DOHH2 (cell line): Measurements from ENCODE around the gene FAAP20.

Experiments used
- H3F3A ChIP-seq: fragments of 200-600 bp; sonication (generic), shearing (Covaris generic); 2 replicates; pipeline ENCODE4 v1.6.0; 2016; ENCODE audit warnings: antibody characterized with exemption, mild to moderate bottlenecking; ENCODE audit not compliant: control insufficient read depth, insufficient read depth
- H3K27ac ChIP-seq: fragments of 200-600 bp; sonication (generic); 2 replicates; pipeline ENCODE4 v1.5.1; 2014; ENCODE audit warnings: low read depth, mild to moderate bottlenecking, low read length, moderate library complexity
- H3K27me3 ChIP-seq: fragments of 200-600 bp; sonication (generic); 2 replicates; pipeline ENCODE4 v1.6.1; 2014; ENCODE audit warnings: mild to moderate bottlenecking, low read length, mixed read lengths; ENCODE audit not compliant: control insufficient read depth
- H3K36me3 ChIP-seq: fragments of 200-600 bp; sonication (generic); 2 replicates; pipeline ENCODE4 v1.6.1; 2014; ENCODE audit warnings: mild to moderate bottlenecking, low read length, moderate library complexity, mixed read lengths; ENCODE audit not compliant: control insufficient read depth
- H3K4me1 ChIP-seq: fragments of 200-600 bp; sonication (generic); 2 replicates; pipeline ENCODE4 v1.6.1; 2014; ENCODE audit warnings: mild to moderate bottlenecking, low read length, mixed read lengths; ENCODE audit not compliant: control insufficient read depth
- H3K4me2 ChIP-seq: fragments of 200-600 bp; sonication (generic); 2 replicates; pipeline ENCODE4 v1.6.0; 2014; ENCODE audit warnings: mild to moderate bottlenecking, low read length, moderate library complexity
- H3K4me3 ChIP-seq: fragments of 200-600 bp; sonication (generic); 2 replicates; pipeline ENCODE4 v1.5.1; 2014; ENCODE audit warnings: mild to moderate bottlenecking, low read length, mixed read lengths
- H3K79me2 ChIP-seq: fragments of 200-600 bp; sonication (generic); 2 replicates; pipeline ENCODE4 v1.6.1; 2014; ENCODE audit warnings: mild to moderate bottlenecking, low read length, mixed read lengths; ENCODE audit not compliant: control insufficient read depth
- H3K9me2 ChIP-seq: fragments of 200-600 bp; sonication (generic); replicated peaks from 2 replicates; pipeline ENCODE4 v1.6.1; 2014; ENCODE audit warnings: mild to moderate bottlenecking, low read length, mixed read lengths; ENCODE audit not compliant: control insufficient read depth
- H3K9me3 ChIP-seq: fragments of 200-600 bp; sonication (generic); 2 replicates; pipeline ENCODE4 v1.6.1; 2014; ENCODE audit warnings: antibody characterized with exemption, low read length, mixed read lengths; ENCODE audit not compliant: control insufficient read depth, insufficient read depth
- H4K20me1 ChIP-seq: fragments of 200-600 bp; sonication (generic); 2 replicates; pipeline ENCODE4 v1.6.0; 2014; ENCODE audit warnings: low read depth, mild to moderate bottlenecking, antibody characterized with exemption, low read length, moderate library complexity; ENCODE audit not compliant: control insufficient read depth, insufficient read depth
- EZH2phosphoT487 ChIP-seq: fragments of 200-600 bp; sonication (generic); IDR thresholded peaks from 2 replicates; pipeline ENCODE4 v1.6.1; 2017; ENCODE audit warnings: borderline replicate concordance, mild to moderate bottlenecking, antibody characterized with exemption, low read length, moderate library complexity, mixed read lengths
- TF ChIP-seq, protein P1 (sequence below): fragments of 200-600 bp; sonication (generic); IDR thresholded peaks from one replicate; pipeline ENCODE4 v1.5.1; 2014; ENCODE audit warnings: antibody characterized with exemption, mild to moderate bottlenecking, low read depth, low read length; ENCODE audit not compliant: poor library complexity, severe bottlenecking

Gene FAAP20

DNA sequence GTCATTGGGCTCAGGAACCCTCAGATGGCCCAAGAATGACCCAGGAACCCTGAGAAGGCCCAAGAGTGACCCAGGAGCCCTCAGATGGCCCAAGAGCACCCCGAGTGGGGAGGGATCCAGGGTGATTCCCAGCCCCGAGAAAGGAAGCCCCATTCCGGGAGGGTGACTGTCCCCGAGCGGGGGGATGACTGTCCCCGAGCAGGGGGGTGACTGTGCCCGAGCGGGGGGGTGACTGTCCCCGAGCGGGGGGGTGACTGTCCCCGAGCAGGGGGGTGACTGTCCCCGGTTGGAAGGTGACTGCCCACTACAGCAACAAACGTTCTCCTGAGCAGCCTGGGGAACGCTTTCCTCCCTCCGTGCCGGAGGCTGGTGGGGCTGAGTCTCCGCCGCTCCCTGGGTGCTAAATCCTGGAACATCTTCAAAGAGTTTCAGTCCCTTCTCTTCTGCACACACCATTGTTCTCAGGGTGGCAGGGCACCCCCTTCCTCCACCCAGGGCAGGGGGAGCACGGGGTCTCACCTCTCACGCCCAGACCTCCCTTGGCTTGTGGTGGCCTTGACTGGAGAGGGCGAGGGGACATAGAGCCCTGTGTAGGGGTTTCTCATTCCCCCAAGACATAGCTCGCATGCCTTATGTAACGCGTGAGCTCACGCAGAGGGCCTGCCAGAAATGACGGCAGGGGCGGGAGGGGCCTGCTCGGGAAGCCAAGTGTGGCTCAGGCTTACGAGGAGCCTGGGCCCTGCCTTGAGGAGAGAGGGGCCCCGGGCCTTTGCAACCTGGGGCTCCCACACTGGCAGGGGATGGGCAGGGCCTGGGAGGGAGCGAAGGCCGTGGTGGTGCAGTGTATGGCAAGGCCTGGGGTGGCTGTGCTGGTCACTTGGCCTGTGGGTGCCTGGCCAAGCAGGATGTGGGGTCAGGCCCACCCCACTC, 19.3 kb upstream of the FAAP20 start:
- Histone ChIP-seq H3K9me2 (no peaks in the 10 kb centered on the region), H3K27ac (no peak overlapping the region), H3K4me1 (no peaks in the 10 kb centered on the region), H3K27me3 (no peaks in the 10 kb centered on the region), H3K79me2 (no peaks in the 10 kb centered on the region), H3F3A (no peaks in the 10 kb centered on the region), H3K4me3 (no peak overlapping the region), H4K20me1 (no peaks in the 10 kb centered on the region), H3K9me3 (no peaks in the 10 kb centered on the region), H3K4me2 (no peak overlapping the region), H3K36me3 (no peaks in the 10 kb centered on the region)
- no peak for TF ChIP-seq EZH2phosphoT487
- TF ChIP-seq, protein P1, sequence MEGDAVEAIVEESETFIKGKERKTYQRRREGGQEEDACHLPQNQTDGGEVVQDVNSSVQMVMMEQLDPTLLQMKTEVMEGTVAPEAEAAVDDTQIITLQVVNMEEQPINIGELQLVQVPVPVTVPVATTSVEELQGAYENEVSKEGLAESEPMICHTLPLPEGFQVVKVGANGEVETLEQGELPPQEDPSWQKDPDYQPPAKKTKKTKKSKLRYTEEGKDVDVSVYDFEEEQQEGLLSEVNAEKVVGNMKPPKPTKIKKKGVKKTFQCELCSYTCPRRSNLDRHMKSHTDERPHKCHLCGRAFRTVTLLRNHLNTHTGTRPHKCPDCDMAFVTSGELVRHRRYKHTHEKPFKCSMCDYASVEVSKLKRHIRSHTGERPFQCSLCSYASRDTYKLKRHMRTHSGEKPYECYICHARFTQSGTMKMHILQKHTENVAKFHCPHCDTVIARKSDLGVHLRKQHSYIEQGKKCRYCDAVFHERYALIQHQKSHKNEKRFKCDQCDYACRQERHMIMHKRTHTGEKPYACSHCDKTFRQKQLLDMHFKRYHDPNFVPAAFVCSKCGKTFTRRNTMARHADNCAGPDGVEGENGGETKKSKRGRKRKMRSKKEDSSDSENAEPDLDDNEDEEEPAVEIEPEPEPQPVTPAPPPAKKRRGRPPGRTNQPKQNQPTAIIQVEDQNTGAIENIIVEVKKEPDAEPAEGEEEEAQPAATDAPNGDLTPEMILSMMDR: no peak

DNA sequence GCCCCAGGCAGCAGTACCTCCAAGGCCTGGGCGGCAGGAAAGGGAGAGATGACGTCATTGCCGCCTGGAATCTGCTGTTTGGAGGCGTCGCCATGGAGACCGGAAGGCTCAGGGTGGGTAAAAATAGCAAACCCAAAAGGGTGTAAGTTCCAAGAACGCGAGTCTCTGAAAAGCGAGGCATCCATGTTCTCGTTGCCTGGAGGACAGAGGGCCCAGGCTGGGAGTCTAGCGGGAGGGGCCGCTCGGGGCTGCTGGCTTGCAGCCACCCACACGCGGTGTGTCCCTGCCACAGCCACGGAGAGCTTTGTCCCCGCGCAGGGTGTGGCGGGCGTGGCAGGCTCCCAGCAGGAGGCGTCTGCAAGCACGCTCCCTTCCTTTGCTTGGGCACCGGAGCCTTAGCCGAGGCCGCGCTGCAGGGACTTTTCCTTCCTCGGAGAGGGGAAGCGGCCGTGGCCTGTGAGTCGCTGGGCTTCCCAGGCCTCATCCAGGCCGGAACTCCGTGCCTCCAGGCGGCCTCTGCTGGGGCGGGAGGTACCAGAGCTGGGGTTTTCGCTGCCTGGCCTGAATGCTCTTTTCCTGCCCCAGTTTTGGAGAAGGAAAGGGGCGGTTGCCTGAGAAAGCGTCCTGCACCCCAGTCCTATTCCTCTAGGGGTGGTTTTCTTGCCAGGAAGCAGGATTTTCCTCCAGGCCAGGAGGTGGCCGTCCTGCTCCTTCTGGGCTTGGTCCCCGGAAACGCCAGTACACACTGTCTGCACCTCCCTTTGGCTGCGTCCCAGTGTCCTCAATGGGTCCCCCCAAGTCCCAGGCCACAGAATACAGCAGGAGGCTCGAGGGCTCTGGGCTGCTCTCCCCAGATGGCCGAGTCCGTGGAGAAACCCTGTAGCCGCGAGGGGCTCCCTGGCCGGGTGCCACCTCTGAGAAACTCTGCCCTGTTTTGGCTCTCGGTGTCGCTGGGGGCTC, 18.2 kb upstream of the FAAP20 start:
- no peak overlapping the region for H3K27ac ChIP-seq
- H3K4me1 ChIP-seq: no peaks in the 10 kb centered on the region

DNA sequence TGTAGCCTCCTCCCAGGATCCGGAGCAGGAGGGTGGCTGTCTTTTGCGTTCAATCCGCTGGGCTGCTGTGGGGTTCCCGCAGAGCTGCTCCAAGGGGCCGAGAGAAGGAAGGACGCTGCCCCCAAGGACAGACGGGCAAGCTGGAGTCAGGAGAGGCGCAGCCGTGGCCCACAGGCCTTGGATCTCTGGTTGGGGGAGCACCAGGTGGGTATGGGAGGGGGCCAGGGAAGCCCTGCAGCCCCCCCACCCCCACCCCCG, 17.6 kb upstream of the FAAP20 start:
- Histone ChIP-seq H3K4me1 (no peaks in the 10 kb centered on the region), H3K9me3 (no peaks in the 10 kb centered on the region), H3K79me2 (no peaks in the 10 kb centered on the region), H3K9me2 (no peaks in the 10 kb centered on the region), H3F3A (no peaks in the 10 kb centered on the region), H3K4me3 (no peak overlapping the region), H3K27ac (no peak overlapping the region), H3K36me3 (no peaks in the 10 kb centered on the region), H3K4me2 (no peak overlapping the region), H3K27me3 (no peaks in the 10 kb centered on the region), H4K20me1 (no peaks in the 10 kb centered on the region)
- TF ChIP-seq EZH2phosphoT487: no peak
- TF ChIP-seq, protein P1: no peak

More for the DNA sequence above, 18.2 kb upstream of the FAAP20 start:
- Histone ChIP-seq H3K4me2 (no peak overlapping the region), H3F3A (no peaks in the 10 kb centered on the region), H3K79me2 (no peaks in the 10 kb centered on the region), H3K27me3 (no peaks in the 10 kb centered on the region), H4K20me1 (no peaks in the 10 kb centered on the region), H3K4me3 (no peak overlapping the region), H3K9me2 (no peaks in the 10 kb centered on the region), H3K9me3 (no peaks in the 10 kb centered on the region), H3K36me3 (no peaks in the 10 kb centered on the region)
- TF ChIP-seq, protein P1: no peak
